ENCODE measurements around the gene GCNT1.

The GCNT1 gene

DNA sequence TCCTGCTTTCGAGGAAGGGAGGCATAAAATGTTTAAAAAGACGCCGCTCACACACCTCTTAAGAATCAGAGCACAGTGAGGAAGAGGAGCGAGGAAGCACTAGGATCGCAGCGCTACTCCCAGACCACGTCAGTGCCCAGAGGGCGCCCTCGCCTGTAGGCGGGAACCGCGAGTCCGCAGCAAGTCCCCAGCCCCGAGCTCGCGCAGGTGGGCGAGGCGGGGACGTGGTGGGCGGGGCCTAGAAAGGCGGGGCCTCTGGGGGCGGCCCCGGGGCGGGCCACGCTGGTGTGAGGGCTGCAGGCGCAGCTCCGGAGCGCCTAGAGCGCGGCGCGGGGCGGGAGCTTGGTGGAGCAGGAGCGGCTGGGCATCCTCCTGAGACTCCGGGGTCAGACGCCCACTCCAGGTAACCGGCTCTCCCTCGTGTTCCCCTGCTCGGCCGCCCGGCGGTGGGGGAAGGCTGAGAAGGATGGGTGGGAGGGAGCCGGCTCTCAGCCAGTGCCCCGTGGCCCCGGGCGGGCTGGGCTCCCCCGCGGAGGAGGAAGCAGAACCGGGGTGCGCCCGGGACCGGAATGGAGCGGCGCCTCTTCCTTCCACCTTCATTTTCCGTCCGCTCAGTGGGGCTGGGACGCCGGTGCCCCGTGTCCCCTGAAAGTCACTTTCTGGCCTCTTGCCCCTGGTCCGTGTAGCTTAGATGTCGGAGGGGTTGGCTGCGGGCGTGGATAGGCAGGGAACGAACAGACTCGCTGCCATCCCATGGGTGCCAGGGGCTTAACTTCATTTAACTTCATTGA, at the start of gene GCNT1:
GCNT1 (plus strand) TSS at position 280 of the 791 bp plus-strand sequence. CDS start 43,200 bp downstream, outside the sequence.
- H3K36me3 ChIP-seq (ENCODE audit: insufficient read depth, low read length) = no peaks in the 10 kb centered on the region
- H3K27ac ChIP-seq (ENCODE audit: low read length) = no peak within 1 kb of the TSS
- H2AFZ ChIP-seq (ENCODE audit: low read depth, low read length) = peak within 1 kb of the TSS; percentile 51; the same call in 1 of the 2 replicates
- peak; percentile 74 for TF ChIP-seq EZH2 (IDR thresholded peaks at IDR 0.05; ENCODE audit: borderline replicate concordance, low read depth, low read length, severe bottlenecking)
- TF ChIP-seq, protein P1, sequence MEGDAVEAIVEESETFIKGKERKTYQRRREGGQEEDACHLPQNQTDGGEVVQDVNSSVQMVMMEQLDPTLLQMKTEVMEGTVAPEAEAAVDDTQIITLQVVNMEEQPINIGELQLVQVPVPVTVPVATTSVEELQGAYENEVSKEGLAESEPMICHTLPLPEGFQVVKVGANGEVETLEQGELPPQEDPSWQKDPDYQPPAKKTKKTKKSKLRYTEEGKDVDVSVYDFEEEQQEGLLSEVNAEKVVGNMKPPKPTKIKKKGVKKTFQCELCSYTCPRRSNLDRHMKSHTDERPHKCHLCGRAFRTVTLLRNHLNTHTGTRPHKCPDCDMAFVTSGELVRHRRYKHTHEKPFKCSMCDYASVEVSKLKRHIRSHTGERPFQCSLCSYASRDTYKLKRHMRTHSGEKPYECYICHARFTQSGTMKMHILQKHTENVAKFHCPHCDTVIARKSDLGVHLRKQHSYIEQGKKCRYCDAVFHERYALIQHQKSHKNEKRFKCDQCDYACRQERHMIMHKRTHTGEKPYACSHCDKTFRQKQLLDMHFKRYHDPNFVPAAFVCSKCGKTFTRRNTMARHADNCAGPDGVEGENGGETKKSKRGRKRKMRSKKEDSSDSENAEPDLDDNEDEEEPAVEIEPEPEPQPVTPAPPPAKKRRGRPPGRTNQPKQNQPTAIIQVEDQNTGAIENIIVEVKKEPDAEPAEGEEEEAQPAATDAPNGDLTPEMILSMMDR (IDR thresholded peaks at IDR 0.05; ENCODE audit: borderline replicate concordance, extremely low read depth, low read length, poor library complexity, severe bottlenecking) = peak; percentile 26
- no peaks in the 10 kb centered on the region for H4K20me1 ChIP-seq (ENCODE audit: insufficient read depth, low read length)
- H3K27me3 ChIP-seq (ENCODE audit: insufficient read depth, low read length, poor library complexity) = peaks cover 24% of the 10 kb centered on the region
- no peaks in the 10 kb centered on the region for H3K79me2 ChIP-seq (ENCODE audit: insufficient read depth, low read length)
- H3K4me3 ChIP-seq (ENCODE audit: low read depth in 1 of 2, low read length in 2 of 2) = peak within 1 kb of the TSS in 1 of 2 experiments; percentile 55; a peak in 2 of 4 replicates
- ATAC-seq (ENCODE audit: insufficient read depth, low read depth) (peak; percentile 86), DNase-seq (peak; percentile 82)
- H3K4me2 ChIP-seq (ENCODE audit: insufficient read depth, low read length) = peak within 1 kb of the TSS; percentile 79
- H3K4me1 ChIP-seq (ENCODE audit: insufficient read depth, low read length) = peaks cover 26% of the 10 kb centered on the region
- no peaks in the 10 kb centered on the region for H3K9me3 ChIP-seq (ENCODE audit: insufficient read depth, low read length, severe bottlenecking)
- H3K9ac ChIP-seq (ENCODE audit: low read depth, low read length) = no peak within 1 kb of the TSS

DNA sequence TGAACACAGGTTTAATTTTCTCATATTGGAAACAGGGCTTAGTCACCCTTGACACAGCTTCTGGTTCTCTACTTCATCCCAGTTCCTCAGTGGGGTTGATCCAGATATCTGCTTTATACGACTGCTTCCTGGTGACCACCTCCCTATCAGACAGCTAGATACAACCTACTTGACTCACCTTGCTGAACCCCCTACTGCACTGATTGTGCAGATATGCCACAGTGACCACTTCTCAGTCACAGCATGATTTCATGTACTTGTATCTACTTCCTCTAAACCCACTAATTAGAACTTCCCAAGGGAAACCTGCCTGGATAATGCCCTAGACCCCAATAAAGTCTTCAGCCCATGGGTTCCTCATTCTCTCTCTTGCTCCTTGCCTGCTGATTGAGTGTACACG, 46.3 kb upstream of the GCNT1 start:
- no peaks in the 10 kb centered on the region for H3K9me3 ChIP-seq (ENCODE audit: insufficient read depth, low read length, severe bottlenecking)
- ATAC-seq (ENCODE audit: insufficient read depth, low read depth) (no peak), DNase-seq (no peak)
- TF ChIP-seq, protein P1 (IDR thresholded peaks at IDR 0.05; ENCODE audit: borderline replicate concordance, extremely low read depth, low read length, poor library complexity, severe bottlenecking) = no peak
- TF ChIP-seq EZH2 (IDR thresholded peaks at IDR 0.05; ENCODE audit: borderline replicate concordance, low read depth, low read length, severe bottlenecking) = no peak
- no peaks in the 10 kb centered on the region for H3K4me1 ChIP-seq (ENCODE audit: insufficient read depth, low read length)
- H3K27me3 ChIP-seq (ENCODE audit: insufficient read depth, low read length, poor library complexity) = no peaks in the 10 kb centered on the region
- no peak overlapping the region for H3K27ac ChIP-seq (ENCODE audit: low read length)
- no peaks in the 10 kb centered on the region for H3K79me2 ChIP-seq (ENCODE audit: insufficient read depth, low read length)
- no peaks in the 10 kb centered on the region for H3K36me3 ChIP-seq (ENCODE audit: insufficient read depth, low read length)
- H3K4me3 ChIP-seq (ENCODE audit: low read depth in 1 of 2, low read length in 2 of 2) = no peak overlapping the region
- H4K20me1 ChIP-seq (ENCODE audit: insufficient read depth, low read length) = no peaks in the 10 kb centered on the region
- no peak overlapping the region for H2AFZ ChIP-seq (ENCODE audit: low read depth, low read length)
- H3K9ac ChIP-seq (ENCODE audit: low read depth, low read length) = no peak overlapping the region
- H3K4me2 ChIP-seq (ENCODE audit: insufficient read depth, low read length) = no peak overlapping the region

DNA sequence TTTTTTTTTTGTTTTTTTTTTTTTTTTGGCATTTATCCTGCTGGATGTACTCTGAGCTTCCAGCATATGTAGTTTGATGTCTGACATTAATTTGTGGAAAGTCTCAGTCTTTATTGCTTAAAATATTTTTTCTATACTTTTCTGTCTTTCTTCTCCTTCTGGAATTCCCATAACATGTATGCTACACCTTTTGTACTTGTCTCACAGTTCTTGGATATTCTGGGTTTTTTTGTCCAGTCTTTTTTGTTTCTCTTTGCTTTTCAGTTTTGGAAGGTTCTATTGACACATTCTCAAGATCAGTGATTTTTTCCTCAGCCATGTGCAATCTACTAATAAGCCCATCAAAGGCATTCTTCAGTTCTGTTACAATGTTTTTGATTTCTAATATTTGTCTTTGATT, 45.3 kb upstream of the GCNT1 start:
- no peaks in the 10 kb centered on the region for H3K79me2 ChIP-seq (ENCODE audit: insufficient read depth, low read length)
- no peak overlapping the region for H3K4me3 ChIP-seq (ENCODE audit: low read depth in 1 of 2, low read length in 2 of 2)
- no peaks in the 10 kb centered on the region for H3K4me1 ChIP-seq (ENCODE audit: insufficient read depth, low read length)
- no peaks in the 10 kb centered on the region for H3K36me3 ChIP-seq (ENCODE audit: insufficient read depth, low read length)
- TF ChIP-seq, protein P1 (IDR thresholded peaks at IDR 0.05; ENCODE audit: borderline replicate concordance, extremely low read depth, low read length, poor library complexity, severe bottlenecking) = no peak
- no peak for TF ChIP-seq EZH2 (IDR thresholded peaks at IDR 0.05; ENCODE audit: borderline replicate concordance, low read depth, low read length, severe bottlenecking)
- H2AFZ ChIP-seq (ENCODE audit: low read depth, low read length) = no peak overlapping the region
- no peak overlapping the region for H3K4me2 ChIP-seq (ENCODE audit: insufficient read depth, low read length)
- H3K9ac ChIP-seq (ENCODE audit: low read depth, low read length) = no peak overlapping the region
- H3K27ac ChIP-seq (ENCODE audit: low read length) = no peak overlapping the region
- no peaks in the 10 kb centered on the region for H3K27me3 ChIP-seq (ENCODE audit: insufficient read depth, low read length, poor library complexity)
- no peaks in the 10 kb centered on the region for H3K9me3 ChIP-seq (ENCODE audit: insufficient read depth, low read length, severe bottlenecking)
- ATAC-seq (ENCODE audit: insufficient read depth, low read depth) (no peak), DNase-seq (no peak)
- no peaks in the 10 kb centered on the region for H4K20me1 ChIP-seq (ENCODE audit: insufficient read depth, low read length)
